SK-N-MC (cell line): ENCODE data around the gene SHMT1.

Experiments
- EZH2 ChIP-seq: fragments of 200-600 bp; sonication (generic); IDR thresholded peaks from one replicate; pipeline ENCODE4 v1.6.1; 2017; ENCODE audit warnings: antibody characterized with exemption
- POLR2AphosphoS5 ChIP-seq: IDR thresholded peaks from 2 replicates; pipeline ENCODE4 v1.6.1; 2012; ENCODE audit warnings: mild to moderate bottlenecking, low read depth, low read length, borderline replicate concordance

DNA sequence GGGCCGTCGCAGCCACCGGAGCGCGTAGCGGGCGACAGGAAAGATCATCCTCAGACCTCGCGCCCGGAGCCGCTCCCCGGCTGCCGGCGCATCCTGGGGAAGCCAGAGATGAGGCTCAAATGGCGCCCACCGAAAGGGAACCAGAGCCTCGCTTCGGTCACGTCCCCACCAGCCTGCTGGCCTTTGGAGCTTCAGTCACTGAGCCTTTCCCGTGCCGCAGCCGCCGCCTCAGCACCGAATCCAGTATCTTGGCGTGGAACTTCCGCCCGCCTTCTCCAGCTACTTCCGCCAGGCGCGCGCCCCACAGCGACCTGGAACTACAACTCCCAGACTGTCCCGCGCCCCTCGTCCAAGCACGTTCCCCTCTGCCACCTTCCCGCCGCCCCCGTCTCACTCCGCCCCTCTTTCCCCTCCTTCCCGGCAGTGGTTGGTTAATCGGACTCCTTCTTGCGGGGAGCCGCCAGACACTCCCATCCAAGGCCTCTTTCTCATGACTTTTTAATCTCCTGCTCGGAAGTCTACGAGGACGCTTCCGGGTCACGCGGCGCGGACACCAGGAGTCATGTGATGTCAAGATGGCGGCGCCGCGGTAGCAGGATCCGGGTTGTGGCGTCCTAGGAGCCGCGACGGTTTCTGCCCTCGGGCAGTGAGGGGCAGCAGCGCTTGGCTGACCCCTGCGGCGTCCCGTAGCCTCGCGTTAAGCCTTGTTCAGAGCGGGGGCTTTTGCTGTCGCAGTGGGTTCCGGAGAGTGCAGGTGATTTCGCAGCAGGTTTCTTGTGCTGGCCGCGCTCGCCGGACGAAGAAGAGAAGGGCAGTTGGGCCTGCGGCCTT, 48.4 kb downstream of the SHMT1 start, which contains the start of the genes SMCR8 and TOP3A:
- TF ChIP-seq EZH2 (no peak), POLR2AphosphoS5 (peak; percentile 65)
